HG02981 (cell line): ENCODE measurements around the gene GNGT1.
"Not testable (repeated sequence)": the region's sequence is repeated elsewhere in the genome, so short reads cannot be mapped to it uniquely, and the experiment has no call there.

ENCODE experiments used
- ATAC-seq: cut with Tn5 transposase; IDR thresholded peaks from one replicate; pipeline ENCODE4 v1.9.1; 2021; ENCODE audit warnings: mild to moderate bottlenecking, moderate library complexity; ENCODE audit not compliant: unreplicated experiment

The GNGT1 gene

GRCh38 chr7:93902777-93903423 is 3.5 kb upstream of the GNGT1 start:
- no peak for ATAC-seq

GRCh38 chr7:93910076-93910994 is 4.0 kb downstream of the GNGT1 start:
- ATAC-seq = no peak

GRCh38 chr7:93911242-93911641 is 4.9 kb downstream of the GNGT1 start:
- not testable (repeated sequence) for ATAC-seq

GRCh38 chr7:93911661-93912060 is 5.3 kb downstream of the GNGT1 start:
- ATAC-seq = peak; percentile 59

GRCh38 chr7:93913197-93913596 is 6.8 kb downstream of the GNGT1 start:
- no peak for ATAC-seq

GRCh38 chr7:93914581-93915066 is 8.3 kb downstream of the GNGT1 start:
- no peak for ATAC-seq

- not testable (repeated sequence) for ATAC-seq
Measured at GRCh38 chr7:93915206-93915842, 9.0 kb downstream of the GNGT1 start.

- ATAC-seq = peak; percentile 59
Measured at GRCh38 chr7:93915888-93916287, 9.5 kb downstream of the GNGT1 start.

GRCh38 chr7:93916315-93916714 is 9.9 kb downstream of the GNGT1 start:
- peak; percentile 3 for ATAC-seq

- ATAC-seq = no peak
Measured at GRCh38 chr7:93920496-93921182, 14.3 kb downstream of the GNGT1 start.

- no peak for ATAC-seq
Measured at GRCh38 chr7:93921186-93921585, 14.8 kb downstream of the GNGT1 start.

- ATAC-seq = peak; percentile 84
Measured at GRCh38 chr7:93921607-93922566, 15.5 kb downstream of the GNGT1 start, which contains the start of gene GNG11. TSS of gene GNG11 (plus strand) at chr7:93921735. CDS start at chr7:93922138, 403 bp downstream.

GRCh38 chr7:93923296-93923695 is 16.9 kb downstream of the GNGT1 start:
- ATAC-seq = no peak

- no peak for ATAC-seq
Measured at GRCh38 chr7:93923942-93924341, 17.6 kb downstream of the GNGT1 start.

GRCh38 chr7:93926800-93927199 is 20.4 kb downstream of the GNGT1 start:
- no peak for ATAC-seq

GRCh38 chr7:93927585-93927984 is 21.2 kb downstream of the GNGT1 start:
- ATAC-seq = no peak

- ATAC-seq = no peak
Measured at GRCh38 chr7:93931655-93932054, 25.3 kb downstream of the GNGT1 start.

GRCh38 chr7:93933156-93933555 is 26.8 kb downstream of the GNGT1 start:
- no peak for ATAC-seq

GRCh38 chr7:93935102-93935501 is 28.7 kb downstream of the GNGT1 start:
- no peak for ATAC-seq

GRCh38 chr7:93937818-93938217 is 31.5 kb downstream of the GNGT1 start:
- ATAC-seq = no peak
